Stomach (tissue), 9 donors: ENCODE data around the gene GFER. TPM values are rescaled to one million over a fixed set of nuclear protein-coding genes. Genes with fewer than 3 reads are reported as not detected.

ENCODE experiments used
- DNase-seq, 2 donors: peaks; one replicate each; pipeline versions ENCODE4 v3.0.0 to v3.0.0-alpha.2; 2013 to 2019
- H3K27ac ChIP-seq, 5 donors: fragments of 200-600 bp in 4 of 5; sonication (generic) in 4 of 5; one replicate each; pipeline ENCODE4 v1.5.1; 2013 to 2019; ENCODE audit warnings: mild to moderate bottlenecking in 1 of 5, moderate library complexity in 1 of 5
- H3K27me3 ChIP-seq, 3 donors: fragments of 200-600 bp; sonication (generic); one replicate each; pipeline ENCODE4 v1.5.1; 2017 to 2019; ENCODE audit warnings: mixed run types in 1 of 3
- H3K36me3 ChIP-seq, 4 donors: fragments of 200-600 bp; sonication (generic); 1 replicate in 3 of 4; 2 replicates in 1 of 4; pipeline ENCODE4 v1.5.1; 2016 to 2019
- H3K4me1 ChIP-seq, 4 donors: fragments of 200-600 bp; sonication (generic); one replicate each; pipeline ENCODE4 v1.5.1; 2016 to 2019
- H3K4me3 ChIP-seq, 4 donors: fragments of 200-600 bp; sonication (generic) in 3 of 4; one replicate each; pipeline ENCODE4 v1.5.1; 2016 to 2019; ENCODE audit warnings: mild to moderate bottlenecking in 1 of 4
- H3K9me3 ChIP-seq, 4 donors: fragments of 200-600 bp; sonication (generic); one replicate each; pipeline ENCODE4 v1.5.1; 2016 to 2019
- CTCF ChIP-seq, 7 experiments: fragments of 450-650 bp in 4 of 7; fragments of 200-600 bp in 3 of 7; sonication (generic) in 3 of 7; IDR thresholded peaks; one replicate each; pipeline ENCODE4 v1.5.1; 2016 to 2019; ENCODE audit warnings: antibody characterized with exemption in 7 of 7, control low read depth in 2 of 7, mild to moderate bottlenecking in 1 of 7
- EP300 ChIP-seq: sonication (generic); formaldehyde crosslinking; IDR thresholded peaks from one replicate; pipeline ENCODE4 v1.6.1; 2017; ENCODE audit warnings: antibody characterized with exemption
- POLR2A ChIP-seq, 4 donors: fragments of 450-650 bp; IDR thresholded peaks; one replicate each; pipeline ENCODE4 v1.6.1; 2016; ENCODE audit warnings: antibody characterized with exemption in 4 of 4, control low read depth in 2 of 4, mild to moderate bottlenecking in 1 of 4, moderate library complexity in 1 of 4
- POLR2AphosphoS5 ChIP-seq, 3 donors: sonication (generic); formaldehyde crosslinking; IDR thresholded peaks; one replicate each; pipeline ENCODE4 v1.6.1; 2016; ENCODE audit warnings: antibody characterized with exemption in 3 of 3
- WGBS, 5 donors: extraction: QIAGEN DNeasy Blood & Tissue Kit in 3 of 5; methylation state at CpG; one replicate each; pipeline versions ENCODE4 v1.1.5 to v1.1.7; 2013 to 2018; 5-methylcytosine and 5-hydroxymethylcytosine counted together
- intact Hi-C: fragments of 100-400 bp; cut with DNase I; formaldehyde crosslinking; loops from one replicate; pipeline ENCODE4 v1.15.1; 2023; ENCODE audit warnings: low total_unique reads
- polyA plus RNA-seq, 3 donors: library from polyadenylated mRNA; stranded (reverse); fragments of 200-250 nt; gene quantifications; one replicate each; pipeline ENCODE4 v1.2.3, GENCODE V29; 2013
- total RNA-seq, 5 donors: library from RNA; depleted of rRNA; stranded (reverse); fragments of >200 nt; gene quantifications; one replicate each; pipeline versions ENCODE4 v1.1.0 to v1.2.3, GENCODE V29; 2014 to 2016
- donor health status: healthy with polysubstance abuse.
- donor health status: Bipolar disorder and iron deficiency.
- donor health status: healthy.

GFER gene
- total and polyA plus RNA-seq, 8 donors, result 3.1 to 313 (median 33.6) TPM

GRCh38 chr16:1989209-1990100 lies 5.5 kb downstream of the GFER start, which contains the start of gene SYNGR3:
SYNGR3 (plus strand) TSS chr16:1989970; CDS start chr16:1990103, 133 bp downstream.
- Histone ChIP-seq H3K9me3 (no peaks in the 10 kb centered on the region), H3K4me3 (peak within 1 kb of the TSS; percentile 19 to 38 (median 32)), H3K27ac (peak within 1 kb of the TSS in 3 of 5 donors; percentile 23 to 71 (median 44)), H3K36me3 (peaks cover 14 to 23% (median 21%) of the 10 kb centered on the region in 4 donors), H3K27me3 (peaks cover 7 to 53% (median 35%) of the 10 kb centered on the region in 3 donors), H3K4me1 (peaks cover 37 to 60% (median 58%) of the 10 kb centered on the region in 4 donors)
- WGBS, 5 donors, result 2 to 13% (median 4%) methylated on average over 20 to 67 of the region's 67 CpGs
- no peak for DNase-seq
- intact Hi-C loops, result no loop called here
- TF ChIP-seq POLR2AphosphoS5 (IDR thresholded peaks at IDR 0.05) (no peak), EP300 (no peak), POLR2A (IDR thresholded peaks at IDR 0.05) (no peak), CTCF (IDR thresholded peaks at IDR 0.05) (no peak)

GRCh38 chr16:1990101-1990350 lies 6.0 kb downstream of the GFER start:
- no peak for DNase-seq
- intact Hi-C loops, result no loop called here
- Histone ChIP-seq H3K4me1 (peaks cover 31 to 54% (median 52%) of the 10 kb centered on the region in 4 donors), H3K9me3 (no peaks in the 10 kb centered on the region), H3K27ac (peak overlapping the region in 1 of 5 donors; percentile 44), H3K36me3 (peaks cover 14 to 23% (median 21%) of the 10 kb centered on the region in 4 donors), H3K27me3 (peaks cover 7 to 53% (median 35%) of the 10 kb centered on the region in 3 donors), H3K4me3 (peak overlapping the region; percentile 19 to 38 (median 32))
- WGBS, 5 donors, result 0 to 5% (median 0%) methylated on average over 2 to 22 of the region's 25 CpGs
- no peak for TF ChIP-seq EP300
- TF ChIP-seq POLR2AphosphoS5 (IDR thresholded peaks at IDR 0.05), result no peak
- no peak for TF ChIP-seq CTCF (IDR thresholded peaks at IDR 0.05)
- TF ChIP-seq POLR2A (IDR thresholded peaks at IDR 0.05), result no peak

GRCh38 chr16:1990351-1991134 lies 6.5 kb downstream of the GFER start:
- DNase-seq, result peak; percentile 60 to 83
- Histone ChIP-seq H3K4me3 (peak overlapping the region; percentile 19 to 38 (median 32)), H3K36me3 (peaks cover 13 to 19% (median 19%) of the 10 kb centered on the region in 4 donors), H3K4me1 (peaks cover 27 to 49% (median 47%) of the 10 kb centered on the region in 4 donors), H3K9me3 (no peaks in the 10 kb centered on the region), H3K27ac (peak overlapping the region in 3 of 5 donors; percentile 23 to 71 (median 44)), H3K27me3 (peaks cover 7 to 53% (median 35%) of the 10 kb centered on the region in 3 donors)
- intact Hi-C loops, result no loop called here
- WGBS, 5 donors, result 0 to 4% (median 3%) methylated on average over 31 to 50 of the region's 50 CpGs
- TF ChIP-seq POLR2AphosphoS5 (IDR thresholded peaks at IDR 0.05) (no peak), POLR2A (IDR thresholded peaks at IDR 0.05) (no peak), CTCF (IDR thresholded peaks at IDR 0.05) (no peak), EP300 (no peak)

GRCh38 chr16:1991135-1991551 lies 7.2 kb downstream of the GFER start:
- DNase-seq, result peak in 1 of 2 donors; percentile 51
- intact Hi-C loops, result no loop called here
- Histone ChIP-seq H3K4me1 (peaks cover 27 to 44% (median 42%) of the 10 kb centered on the region in 4 donors), H3K27me3 (peaks cover 7 to 53% (median 35%) of the 10 kb centered on the region in 3 donors), H3K36me3 (peaks cover 7 to 17% (median 13%) of the 10 kb centered on the region in 4 donors), H3K4me3 (peak overlapping the region; percentile 30 to 45 (median 40)), H3K9me3 (no peaks in the 10 kb centered on the region), H3K27ac (peak overlapping the region in 3 of 5 donors; percentile 70 to 73 (median 71))
- WGBS, 5 donors, result 0 to 11% (median 9%) methylated on average over 3 to 18 of the region's 18 CpGs
- TF ChIP-seq CTCF (IDR thresholded peaks at IDR 0.05), result no peak
- TF ChIP-seq EP300, result no peak
- no peak for TF ChIP-seq POLR2A (IDR thresholded peaks at IDR 0.05)
- TF ChIP-seq POLR2AphosphoS5 (IDR thresholded peaks at IDR 0.05), result peak in 1 of 3 donors; percentile 24
